RWPE1 (cell line): ENCODE results near the gene ABCA1.

ENCODE experiments used
- CTCF ChIA-PET: fragments of 350-600 bp; sonication (Branson Sonifier 250); formaldehyde crosslinking; extraction: SDS; loops from one replicate; lab custom pipeline; 2021; lab: Yijun Ruan, JAX
- POLR2A ChIA-PET: fragments of 400-600 bp; formaldehyde crosslinking; extraction: SDS; loops from one replicate; lab custom pipeline; 2020; ENCODE audit warnings: antibody characterized with exemption; ENCODE audit not compliant: low non-redundant PET; lab: Yijun Ruan, JAX
- DNase-seq: peaks from one replicate; pipeline ENCODE4 v3.0.0; 2012; ENCODE audit warnings: low spot score
- H3K27ac ChIP-seq: fragments of 450-650 bp; 2 replicates; pipeline ENCODE4 v1.5.1; 2017
- CTCF ChIP-seq: fragments of 450-650 bp; conservative IDR thresholded peaks from 2 replicates; pipeline ENCODE4 v1.5.1; 2017; ENCODE audit warnings: low read depth, mild to moderate bottlenecking

The ABCA1 gene

DNA sequence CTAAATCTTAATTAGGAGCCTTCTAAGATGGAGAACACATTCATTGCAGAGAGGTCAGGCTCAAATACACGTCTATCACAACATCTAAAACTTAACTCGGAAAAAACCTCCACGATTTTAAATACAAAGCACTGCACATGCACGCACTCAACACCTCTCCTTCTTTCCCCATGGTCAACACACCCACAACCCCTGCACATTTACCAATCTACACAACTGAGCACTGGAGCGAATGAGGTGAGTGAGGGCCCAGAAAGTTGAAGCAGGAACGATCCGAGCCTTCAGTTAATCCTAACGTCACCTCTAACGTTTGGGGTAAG is 180.8 kb downstream of the ABCA1 start:
- peak overlapping the region; percentile 95 for H3K27ac ChIP-seq
- ChIA-PET CTCF (interaction anchor here (0.7 kb wide), 2 partner anchors 252 to 677 kb away, joined by 3 read pairs; no protein-coding TSS in a partner anchor), POLR2A (interaction anchor here (0.7 kb wide), 1 partner anchor 1240 kb away, joined by 3 read pairs; no protein-coding TSS in a partner anchor)
- DNase-seq: no peak
- no peak for TF ChIP-seq CTCF

GRCh38 chr9:104746798-104747197 is 181.2 kb downstream of the ABCA1 start:
- CTCF ChIA-PET: interaction anchor here (0.7 kb wide), 1 partner anchor 251 kb away, joined by 3 read pairs; no protein-coding TSS in a partner anchor
- POLR2A ChIA-PET: interaction anchor here (0.7 kb wide), 1 partner anchor 1240 kb away, joined by 3 read pairs; no protein-coding TSS in a partner anchor
- DNase-seq: no peak

DNA sequence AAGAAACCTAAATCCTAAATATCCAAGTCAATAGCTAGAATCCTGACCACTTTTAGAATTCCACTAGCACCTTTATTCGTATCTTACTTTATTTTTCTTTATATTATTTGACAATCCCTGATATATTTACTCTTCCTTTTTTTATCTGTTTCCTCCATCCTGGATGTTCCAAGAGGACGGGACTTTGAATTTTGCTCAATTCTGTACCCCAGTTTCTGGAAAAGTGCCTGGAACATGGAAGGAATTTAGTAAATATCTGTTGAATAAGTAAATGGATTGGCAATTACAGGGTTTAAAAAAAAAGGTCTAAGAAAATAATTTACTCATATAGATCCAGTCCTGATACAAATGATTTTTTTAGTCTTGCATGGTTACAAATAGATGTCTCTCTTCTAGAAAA is 181.7 kb downstream of the ABCA1 start:
- ChIA-PET POLR2A (no interaction called here), CTCF (interaction anchor here (0.7 kb wide), 1 partner anchor 251 kb away, joined by 3 read pairs; no protein-coding TSS in a partner anchor)
- DNase-seq: no peak
- H3K27ac ChIP-seq: no peak overlapping the region
- no peak for TF ChIP-seq CTCF

More at GRCh38 chr9:104746798-104747197, 181.2 kb downstream of the ABCA1 start:
- H3K27ac ChIP-seq: no peak overlapping the region
- TF ChIP-seq CTCF: no peak

DNA sequence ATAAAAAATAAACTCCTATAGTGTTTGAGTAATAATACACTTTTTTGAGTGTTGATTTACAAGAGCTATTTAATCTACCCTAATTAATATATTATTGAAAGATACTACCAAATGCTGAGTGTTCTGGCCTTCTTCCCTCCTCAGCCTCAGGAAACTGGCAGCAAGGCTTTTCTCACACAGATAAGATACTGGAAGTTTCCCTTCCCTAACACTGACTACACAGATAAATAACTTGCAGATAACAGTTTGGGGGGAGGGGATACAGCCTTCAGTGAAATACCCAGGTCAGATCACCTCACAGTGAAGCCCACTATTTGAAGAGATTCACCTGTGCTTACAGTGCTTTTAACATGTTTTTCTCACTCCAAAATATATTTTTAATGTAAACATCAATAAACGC is 182.1 kb downstream of the ABCA1 start:
- DNase-seq: no peak
- ChIA-PET CTCF (interaction anchor here (0.6 kb wide), 1 partner anchor 935 kb away, joined by 3 read pairs; no protein-coding TSS in a partner anchor), POLR2A (no interaction called here)
- no peak for TF ChIP-seq CTCF
- H3K27ac ChIP-seq: no peak overlapping the region

DNA sequence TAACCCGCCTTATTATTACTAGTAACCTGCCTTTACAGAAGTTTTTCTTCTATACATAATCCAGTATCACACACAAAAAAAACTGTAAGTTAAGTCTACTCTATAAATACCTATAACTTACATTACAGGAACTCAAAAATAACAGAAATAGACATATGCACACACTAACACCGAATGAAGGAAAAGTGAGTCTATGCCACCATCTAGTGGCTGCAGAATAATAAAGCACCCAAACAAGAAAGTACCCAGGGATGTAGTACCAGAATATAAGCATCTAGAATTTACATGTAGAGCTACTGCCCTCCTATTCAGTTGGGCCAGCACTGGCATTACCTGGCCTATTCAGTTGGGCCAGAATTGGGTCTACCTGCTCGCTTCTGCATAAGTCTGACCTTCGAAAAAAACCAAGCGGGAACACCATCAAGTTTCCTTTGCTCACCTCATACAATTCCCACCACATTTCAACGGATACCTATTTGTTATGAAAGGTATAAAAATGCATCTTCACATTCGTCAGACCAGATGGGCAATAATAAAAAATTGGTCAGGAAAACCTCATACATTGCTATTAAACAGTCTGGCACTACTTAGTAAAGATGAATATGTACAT is 184.5 kb downstream of the ABCA1 start:
- H3K27ac ChIP-seq: no peak overlapping the region
- ChIA-PET POLR2A (no interaction called here), CTCF (interaction anchor here (0.5 to 1.0 kb wide), 7 partner anchors 77 to 756 kb away, joined by 3 to 7 read pairs (median 3); no protein-coding TSS in a partner anchor)
- TF ChIP-seq CTCF: peak; percentile 88
- DNase-seq: peak; percentile 64

DNA sequence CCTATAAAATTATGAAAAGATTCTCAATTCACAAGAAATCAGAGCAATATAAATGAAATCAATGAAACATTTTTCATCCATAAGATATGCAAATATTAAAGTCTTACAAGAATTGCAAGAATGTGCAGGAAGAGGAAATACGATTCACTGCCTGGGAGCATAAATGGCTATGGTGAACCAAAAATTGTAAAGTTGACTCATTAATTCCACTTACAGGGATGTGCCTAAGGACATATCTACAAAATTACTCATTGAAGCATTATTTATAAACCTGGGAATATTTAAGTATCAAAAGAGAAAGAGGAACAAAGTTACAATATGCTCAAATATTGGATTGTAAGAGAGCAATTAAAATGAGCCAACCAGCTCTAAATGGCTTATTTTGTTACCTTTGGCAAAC is 187.3 kb downstream of the ABCA1 start:
- H3K27ac ChIP-seq: no peak overlapping the region
- DNase-seq: peak; percentile 58
- CTCF ChIA-PET: no interaction called here

More for the DNA sequence above, 187.3 kb downstream of the ABCA1 start:
- POLR2A ChIA-PET: no interaction called here
- no peak for TF ChIP-seq CTCF
